GM19035 (cell line): ENCODE data around the gene JPH3.

Experiments
- ATAC-seq: cut with Tn5 transposase; IDR thresholded peaks from one replicate; pipeline ENCODE4 v1.9.1; 2021; ENCODE audit not compliant: unreplicated experiment

JPH3 gene

DNA sequence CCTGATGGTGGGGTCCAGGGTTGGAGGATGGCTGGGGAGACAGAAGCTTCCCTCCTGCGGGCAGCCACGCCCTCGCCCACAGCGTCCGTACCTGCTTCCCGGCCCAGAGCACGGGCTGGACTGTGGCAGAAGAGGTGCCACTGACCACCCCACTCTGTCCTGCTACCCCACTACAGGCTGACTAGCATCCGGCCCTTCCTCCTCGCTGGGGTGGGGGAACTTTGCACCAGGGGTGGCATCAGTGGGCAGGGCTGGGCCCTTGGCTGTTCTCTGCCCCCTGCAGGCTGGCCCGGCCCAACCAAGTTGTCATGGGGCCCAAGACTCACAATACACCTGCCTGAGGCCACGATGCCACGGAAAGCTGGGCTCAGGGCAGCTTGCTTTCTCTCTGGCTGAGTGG, 90.4 kb downstream of the JPH3 start:
- ATAC-seq: no peak

DNA sequence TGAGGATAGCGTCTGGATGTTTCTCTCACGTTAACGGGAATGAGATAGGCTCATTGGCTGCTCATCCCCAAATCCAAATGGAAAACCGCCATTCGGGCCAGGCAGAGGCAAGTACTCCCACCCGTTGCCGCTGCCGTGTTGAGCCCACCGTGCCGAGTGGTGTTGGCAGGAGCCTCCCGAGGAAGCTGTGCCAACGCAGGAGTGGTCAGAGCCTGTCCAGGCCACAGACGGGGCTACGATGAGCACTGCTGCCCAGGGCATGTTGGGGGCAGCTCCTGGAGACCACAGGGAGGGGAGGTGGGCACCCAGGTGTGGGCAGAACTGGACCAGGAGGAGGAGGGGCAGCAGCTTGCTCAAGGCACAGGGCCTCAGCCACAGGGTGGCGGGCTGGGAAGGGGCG, 91.5 kb downstream of the JPH3 start:
- ATAC-seq: no peak

DNA sequence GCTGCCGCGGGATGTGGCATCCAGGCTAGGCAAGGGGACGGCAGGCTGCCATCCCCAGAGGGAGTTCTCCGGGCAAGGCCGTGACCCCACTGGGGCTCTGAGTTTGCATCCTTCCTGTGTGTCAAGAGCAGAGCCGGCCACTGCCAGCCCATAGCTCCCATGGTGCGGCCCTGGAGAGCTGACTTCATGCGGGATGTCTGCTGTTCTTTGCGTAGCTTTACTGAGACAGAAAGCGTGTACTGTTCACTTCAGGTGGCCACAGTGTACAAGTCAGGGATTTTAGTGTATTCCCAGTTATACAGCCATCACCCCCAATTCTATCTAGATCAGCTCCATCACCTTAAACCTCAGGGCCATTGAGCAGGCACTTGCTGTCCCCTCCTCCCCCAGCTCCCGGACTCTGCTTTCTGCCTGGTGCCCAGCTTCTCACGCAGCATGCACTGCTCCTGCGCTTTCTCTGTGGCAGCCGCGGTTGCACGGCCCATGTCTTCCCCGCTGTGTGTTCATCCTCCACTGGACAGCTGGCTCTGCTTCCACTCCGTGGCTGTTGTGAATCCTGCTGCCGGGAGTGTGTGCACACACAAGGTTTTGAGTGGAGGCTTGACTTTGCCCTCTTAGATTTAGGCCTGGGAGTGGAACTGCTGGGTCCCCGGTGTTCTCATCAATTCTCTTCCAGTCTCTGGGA, 92.3 kb downstream of the JPH3 start:
- no peak for ATAC-seq

DNA sequence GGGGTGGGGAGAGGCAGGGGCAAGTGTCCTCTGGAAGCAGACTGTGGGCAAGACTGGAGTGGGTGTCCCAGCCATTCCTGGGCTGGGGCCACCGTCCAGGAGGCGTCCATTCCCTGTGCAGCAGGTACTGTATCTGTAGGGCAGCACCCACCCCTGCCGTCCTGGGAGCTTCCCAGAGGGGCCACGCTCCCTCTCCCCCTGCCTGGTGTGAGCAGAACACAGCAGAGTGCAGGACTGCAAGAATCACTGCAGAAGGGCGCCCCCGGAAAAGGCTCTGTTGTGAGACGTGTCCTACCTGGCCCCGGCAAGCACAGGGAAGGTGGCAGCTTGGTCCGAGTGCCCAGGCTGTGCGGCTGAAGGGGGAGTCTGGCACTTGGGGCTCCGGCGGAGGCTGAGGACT, 93.2 kb downstream of the JPH3 start:
- ATAC-seq: no peak

DNA sequence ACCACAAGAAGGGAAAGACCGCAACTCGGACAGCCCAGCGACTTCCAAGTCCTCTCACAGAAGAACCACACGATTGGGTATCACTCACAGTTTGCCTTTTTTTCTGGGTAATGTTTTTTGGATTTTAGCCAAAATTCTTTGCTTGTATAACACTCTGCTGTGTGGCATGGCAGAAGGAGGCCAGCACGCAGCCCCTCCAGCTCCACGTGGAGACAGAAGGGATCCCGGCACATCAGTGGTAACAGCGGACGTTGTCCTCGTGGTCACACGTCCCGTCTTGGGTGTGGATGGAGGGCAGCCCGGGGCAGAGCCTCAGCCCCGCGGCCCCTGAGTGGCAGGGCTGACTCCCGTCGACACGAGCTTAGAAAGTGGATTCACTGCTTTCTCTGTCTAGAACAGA, 94.4 kb downstream of the JPH3 start:
- ATAC-seq: no peak

DNA sequence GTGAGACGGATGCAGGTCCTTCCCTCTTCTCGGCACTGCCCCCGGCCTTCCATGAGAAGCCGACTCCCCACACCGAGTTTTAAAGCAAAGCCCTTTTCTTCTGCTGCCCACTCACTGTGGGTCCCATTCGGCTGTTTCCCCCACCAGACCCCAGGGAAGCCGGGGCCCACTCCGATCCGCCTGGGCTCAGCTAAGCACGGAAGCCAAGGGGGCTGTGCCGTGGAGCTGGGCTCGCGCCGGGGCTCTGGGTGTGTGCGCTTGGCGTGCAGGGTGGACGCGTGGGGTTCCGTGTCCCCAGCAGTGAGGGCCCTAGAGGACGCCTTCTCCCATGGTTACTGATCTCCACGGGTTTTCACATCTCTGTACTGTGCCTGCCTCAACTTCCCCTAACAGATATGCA, 94.9 kb downstream of the JPH3 start:
- no peak for ATAC-seq

DNA sequence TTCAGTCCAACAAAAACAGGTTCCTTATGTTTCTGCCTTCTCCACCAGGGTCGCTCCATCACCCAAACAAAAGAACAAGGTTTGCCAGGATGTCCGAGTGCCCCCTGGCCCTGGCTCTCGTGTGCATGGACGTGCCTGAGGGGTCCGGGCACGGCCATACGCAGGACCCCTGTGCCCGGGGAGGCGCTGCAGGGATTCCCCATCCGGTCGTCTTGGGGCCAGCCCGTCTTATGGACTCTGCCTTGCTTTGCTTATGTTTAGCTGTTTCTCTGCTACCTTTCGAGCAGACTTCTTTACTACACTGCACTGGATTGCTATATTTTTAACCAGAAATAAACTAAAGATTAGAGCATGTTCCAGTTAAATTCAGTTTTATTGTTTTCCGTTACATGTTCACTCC, 95.5 kb downstream of the JPH3 start:
- no peak for ATAC-seq

DNA sequence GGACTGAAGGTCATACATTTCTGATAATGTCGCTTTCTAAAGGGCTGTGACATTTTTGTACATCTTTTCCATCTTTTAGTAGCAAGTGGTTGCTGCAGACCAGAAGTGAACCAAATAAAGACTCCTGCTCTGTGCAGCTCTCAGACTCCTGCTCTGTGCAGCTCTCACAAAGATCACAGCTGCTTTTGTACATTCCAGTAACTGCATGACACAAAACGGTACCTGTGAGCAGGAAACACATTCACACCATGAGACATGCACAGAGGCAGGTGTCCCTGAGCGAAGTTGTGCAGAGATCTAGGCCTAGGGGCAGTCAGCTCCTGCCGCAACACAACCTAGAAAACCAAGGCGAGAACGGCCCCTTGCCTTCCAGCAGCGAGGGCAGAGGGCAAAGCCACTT, 95.9 kb downstream of the JPH3 start:
- no peak for ATAC-seq

DNA sequence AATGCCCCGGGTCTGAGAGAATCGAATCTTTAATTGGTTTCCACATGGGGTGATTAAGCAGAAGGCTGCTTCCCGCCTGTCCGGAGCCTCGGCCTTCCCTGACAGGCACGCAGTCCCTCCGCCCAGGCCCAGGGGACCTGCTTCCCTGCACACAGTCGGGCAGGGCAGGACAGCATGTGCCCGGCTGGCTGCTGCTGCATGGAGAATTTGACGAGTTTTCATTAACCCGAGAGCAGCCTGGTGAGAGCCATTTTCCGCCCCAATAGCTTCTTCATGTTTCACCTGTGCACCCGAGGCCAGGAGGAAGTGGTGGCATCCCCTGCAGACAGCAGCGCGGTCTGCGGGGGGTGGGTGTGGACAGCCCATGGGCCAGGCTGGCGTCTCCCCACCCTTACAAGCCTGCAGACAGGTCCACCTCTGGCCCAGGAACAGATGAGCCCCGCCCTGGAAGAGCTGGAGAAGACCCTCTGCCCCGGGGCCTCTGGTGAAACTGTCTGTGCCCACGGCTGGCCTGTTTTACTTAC, 96.4 kb downstream of the JPH3 start:
- ATAC-seq: no peak

DNA sequence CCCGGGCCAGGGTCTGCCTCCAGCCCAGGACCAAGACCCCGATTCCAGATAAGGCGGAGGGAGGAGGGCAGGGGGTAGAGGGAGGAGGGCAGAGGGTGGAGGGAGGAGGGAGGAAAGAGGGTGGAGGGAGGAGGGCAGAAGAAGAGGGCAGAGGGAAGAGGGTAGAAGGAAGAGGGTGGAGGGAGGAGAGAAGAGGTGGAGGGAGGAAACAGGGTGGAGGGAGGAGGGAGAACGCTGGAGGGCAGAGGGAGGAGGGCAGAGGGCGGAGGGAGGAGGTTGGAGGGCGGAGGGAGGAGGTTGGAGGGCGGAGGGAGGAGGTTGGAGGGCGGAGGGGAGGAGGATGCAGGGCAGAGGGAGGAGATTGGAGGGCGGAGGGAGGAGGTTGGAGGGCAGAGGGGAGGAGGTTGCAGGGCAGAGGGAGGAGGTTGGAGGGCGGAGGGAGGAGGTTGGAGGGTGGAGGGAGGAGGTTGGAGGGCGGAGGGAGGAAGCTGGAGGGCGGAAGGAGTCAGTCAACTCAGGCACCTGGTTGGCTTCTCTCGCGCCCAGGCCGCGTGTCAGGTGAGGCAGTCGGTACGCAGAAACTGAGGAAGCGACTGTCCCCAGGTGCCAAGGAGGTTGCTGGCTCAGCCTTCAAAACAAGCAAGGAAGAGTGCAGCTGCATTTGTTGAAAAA, 98.2 kb downstream of the JPH3 start:
- ATAC-seq: no peak

DNA sequence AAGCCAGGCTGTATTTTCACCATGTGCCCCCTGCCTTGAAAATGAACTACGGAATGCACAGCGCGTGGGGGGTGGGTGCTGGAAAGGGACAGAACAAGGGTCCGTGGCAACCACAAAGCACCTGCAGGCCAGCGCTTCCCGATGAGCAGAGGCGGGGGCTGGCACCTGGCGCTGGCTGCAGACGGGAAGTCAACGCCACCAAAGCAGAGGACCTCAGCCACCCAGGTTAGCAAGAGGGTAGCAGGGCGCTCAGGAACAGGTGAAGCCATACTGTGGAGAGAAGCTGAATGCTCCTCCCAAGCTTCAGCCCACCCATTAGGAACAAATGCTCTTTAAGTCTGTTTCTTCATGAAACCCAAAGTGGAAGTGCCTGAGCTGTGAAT, 98.8 kb downstream of the JPH3 start:
- no peak for ATAC-seq

DNA sequence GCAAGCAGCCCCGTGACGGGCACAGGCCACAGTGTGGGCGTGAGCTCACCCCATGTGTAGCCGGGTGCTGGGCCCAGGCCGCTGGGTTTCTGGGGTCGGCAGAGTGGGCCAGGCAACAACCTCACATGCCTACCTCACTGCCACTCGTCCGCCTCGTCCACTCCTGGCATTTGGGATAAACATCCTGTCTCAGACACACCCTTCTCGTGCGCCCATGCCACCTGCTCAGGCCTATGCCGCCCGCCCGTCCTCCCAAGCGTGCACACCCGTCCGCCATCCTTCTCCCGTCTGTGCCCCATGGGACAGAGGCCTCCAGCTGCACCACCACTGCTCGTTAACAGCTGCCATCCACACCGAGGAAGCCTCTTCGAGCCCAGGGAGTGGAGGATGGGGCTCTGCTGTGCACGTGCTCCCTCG, 99.2 kb downstream of the JPH3 start:
- no peak for ATAC-seq

DNA sequence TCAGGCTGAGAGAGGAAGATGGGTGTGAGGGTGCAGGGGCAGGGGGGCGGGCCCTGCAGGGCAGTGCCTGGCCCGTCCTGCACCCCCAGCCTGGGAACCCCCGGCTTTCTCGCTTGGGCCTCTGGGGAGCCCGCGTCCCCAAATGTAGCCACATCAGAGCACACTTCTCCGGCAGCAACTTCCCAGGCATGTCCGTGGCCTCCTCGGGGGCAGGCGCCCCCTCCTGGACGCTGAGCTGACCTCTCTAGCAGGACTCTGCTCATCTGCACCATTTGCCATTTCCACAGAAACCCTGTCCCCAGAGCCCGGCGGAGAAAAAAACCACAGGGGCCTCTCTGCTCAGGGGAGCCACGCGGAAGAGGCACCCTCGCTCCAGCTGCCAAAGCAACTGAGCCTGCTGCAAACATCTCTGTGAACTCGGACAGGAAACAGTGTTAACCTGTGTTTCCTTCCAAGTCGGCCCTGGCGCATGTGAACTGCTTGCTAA, 100.1 kb downstream of the JPH3 start:
- ATAC-seq: peak; percentile 50

DNA sequence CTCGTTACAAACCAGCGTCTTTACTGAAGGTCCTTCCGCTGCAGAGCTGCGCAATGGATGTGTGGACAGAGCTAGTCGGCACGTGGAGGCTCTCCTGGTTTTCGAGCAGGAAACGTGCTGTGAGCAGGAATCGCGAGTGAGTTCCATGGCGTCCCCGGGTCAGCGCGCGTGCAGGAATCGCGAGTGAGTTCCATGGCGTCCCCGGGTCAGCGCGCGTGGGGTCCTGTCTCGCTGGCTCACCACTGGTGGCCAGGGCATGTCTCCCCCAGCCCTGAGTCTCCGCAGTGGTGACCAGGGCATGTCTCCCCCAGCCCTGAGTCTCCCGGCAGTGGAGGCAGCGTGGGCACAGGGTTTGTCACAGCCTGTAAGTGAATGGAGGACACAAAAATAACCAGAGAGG, 100.8 kb downstream of the JPH3 start:
- ATAC-seq: no peak

DNA sequence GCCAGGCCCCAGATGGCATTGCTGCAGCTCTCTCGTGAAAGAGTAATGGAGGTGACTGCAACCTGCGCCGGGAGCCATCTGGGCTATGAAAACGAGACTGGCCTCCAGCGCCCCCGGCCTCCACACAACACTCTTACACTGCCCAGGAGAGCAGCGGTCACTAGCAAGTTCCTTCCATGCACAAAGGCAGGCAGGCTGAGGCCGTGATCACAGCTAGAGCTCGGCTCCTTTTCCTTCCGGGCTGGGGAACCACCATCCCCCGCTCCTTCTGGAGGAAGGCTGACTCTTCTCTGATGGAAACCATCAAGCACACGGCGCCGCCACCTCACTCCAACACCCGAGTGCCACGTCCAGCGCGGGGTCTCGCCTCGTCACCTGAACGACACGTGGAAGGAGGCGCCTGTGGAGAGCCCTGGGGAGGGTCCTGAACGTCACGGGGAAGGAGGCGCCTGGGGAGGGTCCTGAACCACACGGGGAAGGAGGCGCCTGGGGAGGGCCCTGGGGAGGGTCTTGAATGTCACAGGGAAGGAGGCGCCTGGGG, 101.6 kb downstream of the JPH3 start:
- ATAC-seq: no peak

DNA sequence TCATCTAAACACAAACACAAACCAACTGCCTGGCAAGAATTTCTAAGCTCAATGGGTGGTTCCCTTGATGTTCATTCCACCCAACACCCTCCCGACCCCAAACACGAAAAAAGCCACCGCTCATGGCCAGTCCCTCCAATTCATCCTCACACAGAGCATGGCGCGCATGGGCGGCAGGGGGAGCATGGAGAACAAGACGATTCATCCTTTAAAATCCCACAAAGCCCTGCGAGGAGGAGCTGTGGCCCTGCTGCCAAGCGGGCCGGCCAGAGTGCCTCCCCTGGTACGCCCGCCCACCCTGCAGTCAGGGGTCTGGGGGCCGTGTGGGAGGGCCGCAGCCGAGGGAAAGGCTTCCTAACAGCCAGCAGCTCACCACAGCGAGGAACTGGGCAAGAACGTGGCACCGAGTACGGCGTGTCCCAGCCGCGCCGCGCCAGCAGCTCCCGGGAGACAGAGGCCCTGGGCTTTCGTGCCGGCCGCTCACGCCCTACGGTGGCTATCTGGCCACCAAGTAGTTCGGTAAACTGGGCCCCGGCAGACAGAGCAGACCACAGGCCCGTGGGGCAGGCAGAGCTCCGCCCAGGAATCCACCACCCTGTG, 102.5 kb downstream of the JPH3 start:
- ATAC-seq: no peak

DNA sequence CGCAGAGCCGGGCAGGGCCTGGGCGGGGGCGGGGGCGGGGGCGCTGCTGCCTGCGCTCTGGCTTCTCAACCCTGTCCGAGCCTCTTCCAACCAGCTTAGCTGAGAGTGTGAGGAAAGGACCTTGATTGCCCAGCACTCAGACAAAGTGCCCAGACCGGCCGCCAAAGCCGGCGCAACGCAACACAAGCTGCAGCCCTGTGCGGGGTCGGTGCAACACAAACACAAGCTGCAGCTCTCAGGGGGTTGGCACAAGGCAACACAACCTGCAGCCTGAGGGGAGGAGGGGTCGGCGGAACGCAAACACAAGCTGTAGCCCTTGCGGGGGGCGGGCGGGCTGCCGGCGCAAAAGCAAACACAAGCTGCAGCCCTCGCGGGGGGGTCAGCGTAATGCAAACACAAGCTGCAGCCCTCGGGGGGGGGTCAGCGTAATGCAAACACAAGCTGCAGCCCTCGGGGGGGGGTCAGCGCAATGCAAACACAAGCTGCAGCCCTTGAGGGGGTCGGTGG, 103.5 kb downstream of the JPH3 start:
- ATAC-seq: no peak

DNA sequence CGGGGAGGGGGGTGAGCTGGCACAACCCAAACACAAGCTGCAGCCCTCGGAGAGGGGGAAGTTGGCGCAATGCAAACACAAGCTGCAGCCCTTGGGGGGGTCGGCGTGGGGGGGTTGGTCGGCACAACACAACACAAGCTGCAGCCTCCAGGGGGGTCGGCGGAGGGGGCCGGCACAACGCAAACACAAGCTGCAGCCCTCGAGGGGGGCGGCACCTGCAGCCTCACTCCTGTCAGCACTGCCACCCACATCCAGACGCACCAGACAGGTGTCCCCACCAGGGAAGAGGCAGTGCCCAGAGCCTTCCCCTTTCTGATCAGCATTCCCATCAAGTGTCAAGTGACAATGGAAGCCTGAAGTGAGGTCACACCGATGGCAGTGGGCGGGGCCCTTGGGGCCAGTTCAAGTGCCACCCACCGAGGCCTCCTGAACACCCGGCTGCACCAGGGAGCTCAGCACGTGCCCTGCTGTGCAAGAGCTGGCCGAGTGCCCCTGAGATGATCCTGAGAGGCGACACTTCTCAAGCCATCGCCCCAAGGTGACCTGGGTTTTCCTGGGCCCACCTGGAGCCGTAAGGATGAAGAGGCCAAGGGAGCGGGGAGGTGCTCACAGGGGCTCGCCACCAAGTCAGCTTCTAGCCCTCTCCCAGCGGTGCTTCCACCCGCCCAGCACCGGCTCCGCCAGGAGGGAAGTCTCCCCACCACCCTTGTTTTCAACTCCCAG, 104.1 kb downstream of the JPH3 start:
- ATAC-seq: no peak

DNA sequence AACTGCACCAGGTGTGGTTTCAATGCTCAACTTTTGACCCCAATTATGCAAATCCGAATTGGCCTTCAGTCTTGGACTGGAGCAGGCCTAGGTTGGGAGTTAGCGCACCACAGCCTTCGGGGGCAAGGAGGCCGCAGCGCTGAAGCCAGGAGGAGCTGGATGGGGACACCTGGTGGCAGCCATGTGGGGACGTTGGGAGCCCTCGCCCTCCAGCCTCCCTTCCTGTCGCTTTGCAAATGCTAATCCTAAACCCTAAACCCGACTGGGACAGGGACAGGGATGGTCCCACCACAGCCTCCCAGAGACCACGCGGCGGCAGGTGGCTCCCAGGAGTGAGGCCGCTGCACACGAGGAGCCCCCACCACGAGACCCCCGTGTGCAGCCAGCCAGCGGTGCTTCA, 104.8 kb downstream of the JPH3 start:
- no peak for ATAC-seq

DNA sequence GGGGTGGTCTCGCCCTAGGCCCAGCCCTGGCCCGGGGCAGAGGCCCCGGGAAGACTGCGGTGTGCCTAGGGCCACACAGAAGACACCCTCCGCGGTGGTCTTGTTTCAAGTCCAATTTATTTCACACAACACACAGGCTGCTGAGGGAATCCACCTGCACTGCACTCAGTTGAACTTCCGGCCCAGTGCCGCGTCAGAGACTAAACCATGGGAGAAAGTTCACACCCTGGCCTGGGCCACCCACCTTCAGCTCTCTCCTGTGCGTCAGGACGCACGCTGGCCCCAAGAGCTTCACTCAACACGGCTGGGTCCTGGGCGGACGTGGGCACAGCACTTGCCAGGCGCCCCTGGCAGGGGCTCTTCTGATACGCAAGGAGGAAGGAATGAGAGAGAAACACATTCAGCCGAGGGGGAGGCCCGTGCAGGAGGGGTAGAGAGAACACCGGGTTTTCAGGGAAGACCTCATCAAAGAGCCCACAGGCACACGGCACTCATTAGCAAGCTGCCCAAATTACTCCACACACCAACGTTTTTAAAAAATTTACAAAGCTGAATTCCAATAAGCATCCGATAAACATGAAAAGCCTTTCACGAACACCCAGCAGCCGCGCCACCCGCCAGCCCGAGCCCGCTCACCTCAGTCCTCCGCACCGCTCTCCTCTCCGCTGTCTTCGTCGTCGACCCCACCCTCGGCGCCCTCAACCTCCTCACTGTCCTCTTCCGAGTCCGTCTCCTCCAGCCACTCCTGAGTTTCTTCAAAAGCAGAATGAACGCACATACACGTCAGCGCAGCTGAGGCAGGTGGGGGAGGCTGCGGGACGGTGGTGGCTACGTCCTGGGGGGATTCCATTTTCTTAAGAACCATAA, 105.6 kb downstream of the JPH3 start:
- no peak for ATAC-seq
